ENCODE data around the gene NECAB2.
A peak's percentile ranks its signal among the peaks of the same experiment; 100 is the strongest.

The NECAB2 gene

DNA sequence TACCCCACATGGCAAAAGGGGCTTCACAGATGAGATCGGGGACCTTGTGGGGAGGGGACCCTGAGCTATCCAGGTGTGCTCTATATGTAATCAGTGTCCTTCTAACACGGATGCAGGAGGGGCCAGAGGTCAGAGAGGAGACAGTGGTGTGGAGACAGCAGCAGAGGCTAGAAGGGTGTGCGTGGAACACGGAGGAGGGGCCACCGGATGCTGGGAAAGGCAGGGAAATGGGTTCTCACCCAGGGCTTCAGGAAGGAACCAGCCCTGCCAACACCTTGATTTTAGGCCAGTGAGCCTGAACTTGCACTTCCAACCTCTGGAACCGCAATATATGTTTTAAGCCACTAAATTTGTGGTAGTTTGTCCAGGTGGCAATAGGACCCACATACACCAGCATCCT is 79.2 kb downstream of the NECAB2 start:
- DNase-seq, result no peak

GRCh38 chr16:84047626-84048025 is 79.6 kb downstream of the NECAB2 start:
- DNase-seq, result no peak

DNA sequence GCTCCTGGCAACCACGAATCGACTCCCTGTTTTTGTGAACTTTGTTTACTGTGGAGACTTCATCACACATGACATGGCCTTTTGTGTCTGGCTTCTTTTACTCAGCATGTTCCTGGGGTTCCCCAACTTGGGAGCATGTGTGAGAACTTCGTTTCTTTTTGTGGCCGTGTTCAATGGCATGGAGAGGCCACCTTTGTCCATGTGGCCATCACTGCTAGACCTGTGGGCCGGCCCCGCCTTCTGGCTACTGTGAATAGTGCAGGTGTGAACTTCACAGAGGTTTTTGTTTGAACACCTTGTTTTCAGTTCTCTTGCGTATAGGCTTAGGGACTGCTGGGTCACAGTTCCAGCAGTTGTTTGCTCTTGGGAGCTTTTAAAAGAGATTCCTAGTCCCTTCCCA is 80.2 kb downstream of the NECAB2 start:
- peak in 1 of 2 experiments; percentile 8 for DNase-seq

GRCh38 chr16:84048871-84049270 is 80.8 kb downstream of the NECAB2 start:
- DNase-seq, result no peak

DNA sequence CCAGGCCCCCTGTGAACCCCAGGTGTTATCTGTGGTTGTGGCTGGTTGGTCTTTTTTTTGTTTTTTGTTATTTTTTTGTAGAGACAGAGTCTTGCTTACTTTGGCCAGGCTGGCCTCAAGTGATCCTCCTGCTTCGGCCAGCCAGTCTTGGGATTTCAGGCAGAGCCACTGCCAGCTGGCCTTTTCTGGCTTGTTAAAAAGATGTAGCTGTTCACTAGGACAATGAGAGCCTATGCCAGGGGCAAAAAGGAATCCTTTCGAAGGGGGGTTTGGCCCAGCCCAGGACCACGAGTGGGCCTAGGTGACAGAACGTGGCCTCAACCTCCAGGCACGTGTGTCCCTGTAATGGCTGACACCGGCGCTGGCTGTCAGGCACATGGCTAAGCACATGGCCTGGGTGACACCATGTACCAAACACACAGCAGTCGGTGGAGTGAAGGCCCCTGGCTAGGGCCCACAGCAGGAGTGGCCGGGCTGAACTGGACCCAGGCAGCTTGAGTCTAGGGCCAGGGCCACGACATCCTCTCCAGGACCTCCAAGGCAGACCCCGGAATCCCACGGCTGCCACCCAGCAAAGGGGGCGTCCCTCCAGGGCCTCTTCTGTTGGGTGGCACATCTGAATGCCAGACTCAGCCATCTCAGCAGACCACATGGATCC is 81.5 kb downstream of the NECAB2 start:
- DNase-seq, result no peak

GRCh38 chr16:84050316-84050715 is 82.3 kb downstream of the NECAB2 start:
- DNase-seq, result no peak

- no peak for DNase-seq
Measured at GRCh38 chr16:84052071-84052622, 84.1 kb downstream of the NECAB2 start.

All from NCI-H2081 (cell line).